Stimulated activated CD8-positive, alpha-beta memory T cell treated with anti-CD3 and anti-CD28 coated beads, Interleukin-7, amount 100 ng/mL, for 24 hours (primary cell): ENCODE measurements around the gene MARCHF7.
"Not testable (repeated sequence)": the region's sequence is repeated elsewhere in the genome, so short reads cannot be mapped to it uniquely, and the experiment has no call there.

Experiments used
- DNase-seq: peaks from one replicate; pipeline ENCODE4 v3.0.0-alpha.2; 2020; ENCODE audit warnings: low read depth

The MARCHF7 gene, protein sequence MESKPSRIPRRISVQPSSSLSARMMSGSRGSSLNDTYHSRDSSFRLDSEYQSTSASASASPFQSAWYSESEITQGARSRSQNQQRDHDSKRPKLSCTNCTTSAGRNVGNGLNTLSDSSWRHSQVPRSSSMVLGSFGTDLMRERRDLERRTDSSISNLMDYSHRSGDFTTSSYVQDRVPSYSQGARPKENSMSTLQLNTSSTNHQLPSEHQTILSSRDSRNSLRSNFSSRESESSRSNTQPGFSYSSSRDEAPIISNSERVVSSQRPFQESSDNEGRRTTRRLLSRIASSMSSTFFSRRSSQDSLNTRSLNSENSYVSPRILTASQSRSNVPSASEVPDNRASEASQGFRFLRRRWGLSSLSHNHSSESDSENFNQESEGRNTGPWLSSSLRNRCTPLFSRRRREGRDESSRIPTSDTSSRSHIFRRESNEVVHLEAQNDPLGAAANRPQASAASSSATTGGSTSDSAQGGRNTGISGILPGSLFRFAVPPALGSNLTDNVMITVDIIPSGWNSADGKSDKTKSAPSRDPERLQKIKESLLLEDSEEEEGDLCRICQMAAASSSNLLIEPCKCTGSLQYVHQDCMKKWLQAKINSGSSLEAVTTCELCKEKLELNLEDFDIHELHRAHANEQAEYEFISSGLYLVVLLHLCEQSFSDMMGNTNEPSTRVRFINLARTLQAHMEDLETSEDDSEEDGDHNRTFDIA

GRCh38 chr2:159712143-159712928, at the start of gene MARCHF7:
TSS of gene MARCHF7 (plus strand) at chr2:159712506. CDS start at chr2:159729023, 16,517 bp downstream.
- peak; percentile 93 for DNase-seq

GRCh38 chr2:159667423-159667822, 44.9 kb upstream of the MARCHF7 start:
- DNase-seq = not testable (repeated sequence)

DNA sequence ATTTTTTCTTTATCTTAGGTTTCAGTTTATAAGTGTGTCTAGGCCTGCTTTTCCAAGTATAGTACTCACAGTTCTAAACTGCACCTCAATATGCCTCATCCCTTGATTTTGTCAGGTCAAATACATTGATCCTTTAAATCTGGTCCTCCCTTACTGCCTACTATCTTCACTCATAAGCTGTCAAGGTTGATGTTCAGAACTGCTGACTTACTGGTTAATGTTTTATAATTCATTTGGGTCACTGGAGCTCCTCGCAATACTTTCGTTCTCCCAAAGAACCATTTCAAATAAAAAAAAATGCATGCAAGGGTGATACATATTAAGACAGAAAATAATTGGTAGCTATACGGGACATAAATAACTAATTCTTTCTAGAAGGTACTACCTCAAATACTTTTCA, 41.3 kb upstream of the MARCHF7 start:
- no peak for DNase-seq

- DNase-seq = no peak
These were observed 34.7 kb upstream of the MARCHF7 start for GRCh38 chr2:159677654-159678053.

DNA sequence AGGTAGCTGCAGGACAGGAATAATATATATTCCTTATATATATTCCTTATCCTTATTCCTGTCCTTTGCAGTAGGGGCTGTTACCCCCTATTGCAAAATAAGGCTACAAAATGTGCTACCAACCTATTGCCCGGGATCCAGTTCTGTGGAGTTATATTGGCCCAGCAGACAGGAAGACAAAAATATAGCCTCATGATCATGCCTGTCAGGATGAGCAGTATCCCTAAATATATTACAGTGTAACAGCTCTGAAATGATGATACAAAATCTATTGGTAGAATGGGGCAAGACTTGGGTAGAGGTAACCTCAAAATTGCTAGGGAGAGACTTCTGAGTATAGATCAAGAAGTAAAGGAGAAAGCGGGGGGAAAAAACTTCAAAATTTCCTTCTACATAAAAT, 31.6 kb upstream of the MARCHF7 start:
- no peak for DNase-seq

DNA sequence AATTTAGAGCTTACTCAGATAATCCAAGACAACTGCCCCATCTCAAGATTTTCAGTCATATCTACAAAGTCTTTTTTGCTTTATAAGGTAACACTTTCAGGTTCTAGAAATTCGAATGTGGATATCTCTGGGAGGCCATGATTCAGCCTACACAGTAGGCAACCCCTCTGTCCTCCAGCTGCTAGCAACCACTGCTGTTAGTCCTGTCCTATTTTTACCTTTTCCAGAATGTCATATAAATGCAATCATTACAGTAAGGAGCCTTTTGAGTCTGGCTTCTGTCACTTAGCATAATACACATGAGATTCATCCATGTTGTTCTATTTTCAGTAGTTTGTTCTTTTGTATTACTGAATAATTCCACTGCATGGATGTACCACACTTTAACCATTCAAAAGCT, 28.5 kb upstream of the MARCHF7 start:
- DNase-seq = no peak

- DNase-seq = no peak
These were observed 27.5 kb upstream of the MARCHF7 start for GRCh38 chr2:159684796-159685195.

- no peak for DNase-seq
These were observed 17.7 kb upstream of the MARCHF7 start for GRCh38 chr2:159694500-159695040.

GRCh38 chr2:159695795-159696448, 16.4 kb upstream of the MARCHF7 start:
- no peak for DNase-seq

DNA sequence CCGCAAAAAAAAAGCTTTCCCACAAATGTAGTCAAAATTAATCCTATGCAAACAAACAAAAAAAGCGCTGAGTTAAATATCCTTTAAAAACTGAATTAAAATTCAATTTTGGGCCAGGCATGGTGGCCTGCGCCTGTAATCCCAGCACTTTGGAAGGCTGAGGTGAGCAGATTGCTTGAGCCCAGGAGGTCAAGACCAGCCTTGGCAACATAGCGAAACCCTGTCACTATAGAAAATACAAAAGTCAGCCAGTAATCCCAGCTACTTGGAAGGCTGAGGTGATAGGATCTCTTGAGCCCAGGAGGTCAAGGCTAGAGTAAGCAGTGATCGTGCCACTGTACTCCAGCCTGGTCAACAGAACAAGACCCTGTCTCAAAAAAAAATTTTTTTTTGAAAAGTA, 8.8 kb upstream of the MARCHF7 start:
- no peak for DNase-seq

DNA sequence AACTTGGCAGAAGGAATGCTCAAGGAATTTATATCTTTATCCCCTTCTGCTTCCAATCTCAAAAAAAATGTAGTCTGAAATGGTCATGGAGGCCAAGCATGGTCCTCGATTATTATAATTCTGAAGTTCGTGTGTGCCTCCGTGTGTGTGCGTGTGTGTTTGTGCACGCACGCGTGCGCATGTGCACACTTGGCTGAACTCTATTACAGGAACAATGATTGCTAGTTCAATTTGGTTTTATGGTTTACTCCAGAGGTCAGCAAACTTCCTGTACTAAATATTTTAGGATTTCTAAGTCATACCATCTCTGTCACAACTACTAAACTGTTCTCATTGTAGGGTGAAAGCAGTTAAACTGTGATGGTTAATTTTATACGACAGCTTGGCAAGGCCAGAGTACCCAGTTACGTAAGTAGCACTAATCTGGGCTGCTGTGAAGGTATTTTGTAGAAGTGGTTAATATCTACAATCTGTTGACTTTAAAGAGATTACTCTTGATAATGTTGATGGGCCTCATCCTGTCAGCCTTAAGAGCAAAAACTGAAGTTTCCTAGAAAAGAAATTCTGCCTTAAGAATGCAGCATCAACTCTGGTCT, 5.8 kb upstream of the MARCHF7 start:
- no peak for DNase-seq

DNA sequence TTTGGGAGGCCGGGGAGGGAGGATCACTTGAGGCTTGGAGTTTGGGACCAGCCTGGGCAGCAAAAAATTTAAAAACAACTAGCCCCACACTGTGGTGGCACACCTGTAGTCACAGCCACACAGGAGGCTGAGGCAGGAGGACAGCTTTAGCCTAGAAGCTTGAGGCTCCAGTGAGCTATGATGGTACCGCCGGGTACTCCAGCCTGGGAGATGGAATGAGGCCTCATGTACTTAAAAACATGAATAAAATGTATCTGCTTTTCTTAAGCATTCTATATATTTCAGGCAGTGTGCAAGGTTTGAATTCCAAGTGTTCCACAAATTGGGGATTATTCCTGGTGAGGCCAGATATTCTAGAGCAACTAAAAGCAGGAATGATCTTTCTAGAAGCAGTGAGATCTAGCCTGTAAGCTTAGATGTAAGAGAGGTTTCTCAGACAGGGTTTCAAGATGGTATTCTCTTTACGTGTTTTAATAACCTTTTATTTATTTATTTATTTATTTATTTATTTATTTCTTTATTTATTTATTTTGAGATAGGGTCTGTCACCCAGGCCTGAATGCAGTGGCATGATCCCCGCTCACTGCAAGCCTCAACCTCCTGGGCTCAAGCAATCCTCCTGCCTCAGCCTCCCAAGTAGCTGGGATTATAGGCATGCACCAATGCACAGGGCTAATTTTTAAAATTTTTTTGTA, 4.1 kb upstream of the MARCHF7 start:
- no peak for DNase-seq

DNA sequence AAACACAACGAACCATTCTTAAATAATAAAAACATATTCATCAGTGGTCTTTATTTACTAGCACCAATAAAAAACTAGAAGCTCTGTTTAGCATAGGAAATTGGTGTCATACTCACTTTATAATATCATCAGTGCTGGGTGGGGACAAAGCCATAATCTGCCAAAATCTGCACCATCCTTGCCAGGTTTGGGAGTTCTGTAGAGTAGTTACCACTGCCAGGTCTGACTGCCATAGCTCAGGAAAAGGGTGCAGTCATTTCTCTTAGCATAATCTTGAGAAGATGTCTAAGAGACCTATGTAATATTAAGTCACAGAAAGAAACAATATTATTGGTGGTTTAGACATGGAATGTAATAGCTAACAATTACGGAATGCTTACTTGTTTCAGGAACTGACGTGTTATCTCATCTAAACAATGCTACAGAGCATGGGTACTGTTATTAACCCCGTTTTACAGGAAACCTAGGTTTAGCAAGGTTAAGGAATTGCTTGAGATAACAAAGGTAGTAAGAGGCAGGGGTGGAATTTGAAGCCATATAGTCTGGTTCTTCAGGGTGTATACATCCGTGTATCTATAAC, 1.6 kb upstream of the MARCHF7 start:
- DNase-seq = no peak

- DNase-seq = no peak
These were observed 654 bp upstream of the MARCHF7 start for GRCh38 chr2:159711562-159712142.

- DNase-seq = no peak
These were observed 669 bp downstream of the MARCHF7 start for GRCh38 chr2:159712929-159713420.

GRCh38 chr2:159713631-159714246, 1.4 kb downstream of the MARCHF7 start:
- DNase-seq = no peak

DNA sequence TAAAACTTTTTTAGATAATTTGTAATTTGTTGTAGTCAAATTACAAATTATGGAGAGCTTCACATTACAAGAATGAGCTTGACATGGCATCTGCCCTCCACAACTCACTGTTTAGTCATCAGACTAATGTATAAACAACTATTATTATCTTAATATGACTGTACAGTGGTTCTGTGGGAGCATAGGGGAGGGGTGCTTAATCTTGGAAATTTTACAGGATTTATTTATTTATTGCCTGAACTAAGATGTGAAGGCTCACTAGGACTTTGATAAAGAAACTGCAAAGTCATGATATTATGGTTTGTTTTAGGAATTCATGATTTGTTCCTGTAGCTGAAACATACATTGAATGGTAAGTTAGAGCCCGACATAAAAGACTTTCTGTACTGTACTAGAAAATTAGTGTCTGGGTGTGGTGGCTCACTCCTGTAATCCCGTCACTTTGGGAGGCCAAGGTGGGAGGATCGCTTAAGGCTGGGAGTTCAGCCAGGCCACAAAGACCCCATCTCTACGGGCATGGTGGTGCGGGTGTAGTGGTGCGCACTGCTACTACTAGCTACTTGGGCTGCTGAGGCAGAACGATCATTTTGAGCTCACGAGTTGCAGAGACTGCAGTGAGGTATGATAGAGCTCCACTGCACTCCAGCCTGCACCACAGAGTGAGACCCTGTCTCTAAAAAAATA, 2.1 kb downstream of the MARCHF7 start:
- no peak for DNase-seq

- DNase-seq = no peak
These were observed 3.1 kb downstream of the MARCHF7 start for GRCh38 chr2:159715451-159715850.

DNA sequence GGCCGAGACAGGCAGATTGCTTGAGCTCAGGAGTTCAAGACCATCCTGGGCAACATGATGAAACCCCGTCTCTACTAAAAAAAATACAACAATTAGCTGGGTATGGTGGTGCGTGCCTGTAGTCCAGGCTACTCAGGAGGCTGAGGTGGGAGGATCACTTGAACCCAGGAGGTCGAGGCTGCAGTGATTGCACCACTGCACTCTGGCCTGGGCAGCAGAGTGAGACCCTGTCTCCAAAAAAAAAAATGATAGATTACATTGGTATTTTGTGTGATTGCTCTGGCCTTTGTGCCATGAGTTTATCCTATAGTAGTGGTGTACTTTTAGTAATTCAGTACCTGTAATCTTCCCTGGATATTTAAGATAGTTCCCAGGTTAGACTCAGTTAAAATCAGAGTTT, 4.1 kb downstream of the MARCHF7 start:
- DNase-seq = not testable (repeated sequence)
